Mammary epithelial cell (primary cell): ENCODE data around the gene PPIE.

Experiments
- EZH2 ChIP-seq: IDR thresholded peaks from 2 replicates; pipeline ENCODE4 v1.6.1; 2012; ENCODE audit warnings: low read length, inconsistent platforms, borderline replicate concordance
- TF ChIP-seq, protein P1 (sequence below), 2 donors: IDR thresholded peaks in 1 of 2; conservative IDR thresholded peaks in 1 of 2; 2 replicates each; pipeline ENCODE4 v1.5.1; 2011 to 2012; ENCODE audit warnings: inconsistent platforms in 2 of 2, low read length in 2 of 2, mild to moderate bottlenecking in 2 of 2, control low read depth in 1 of 2, low read depth in 1 of 2; ENCODE audit not compliant: insufficient read depth in 1 of 2; ENCODE audit errors: extremely low read depth in 1 of 2

DNA sequence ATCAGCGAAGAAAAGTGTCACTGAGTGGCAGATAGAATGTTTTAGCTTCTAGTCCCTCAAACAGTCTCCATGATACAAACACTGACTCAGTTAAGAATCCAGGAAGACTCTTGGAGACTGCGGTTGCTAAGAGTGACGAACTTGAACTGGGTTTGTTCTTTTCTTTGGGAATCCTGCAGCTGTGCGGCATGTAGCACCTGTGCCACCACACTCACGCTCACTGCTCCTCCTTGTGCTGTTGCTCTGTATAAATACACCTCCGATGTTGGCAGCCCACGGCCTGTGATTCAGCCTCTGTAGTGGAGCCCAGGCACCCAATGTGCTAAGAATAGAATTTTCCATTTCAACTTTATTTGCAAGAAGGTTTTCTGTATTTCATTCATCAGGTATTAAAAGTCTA, 5.5 kb upstream of the PPIE start:
- TF ChIP-seq, protein P1, sequence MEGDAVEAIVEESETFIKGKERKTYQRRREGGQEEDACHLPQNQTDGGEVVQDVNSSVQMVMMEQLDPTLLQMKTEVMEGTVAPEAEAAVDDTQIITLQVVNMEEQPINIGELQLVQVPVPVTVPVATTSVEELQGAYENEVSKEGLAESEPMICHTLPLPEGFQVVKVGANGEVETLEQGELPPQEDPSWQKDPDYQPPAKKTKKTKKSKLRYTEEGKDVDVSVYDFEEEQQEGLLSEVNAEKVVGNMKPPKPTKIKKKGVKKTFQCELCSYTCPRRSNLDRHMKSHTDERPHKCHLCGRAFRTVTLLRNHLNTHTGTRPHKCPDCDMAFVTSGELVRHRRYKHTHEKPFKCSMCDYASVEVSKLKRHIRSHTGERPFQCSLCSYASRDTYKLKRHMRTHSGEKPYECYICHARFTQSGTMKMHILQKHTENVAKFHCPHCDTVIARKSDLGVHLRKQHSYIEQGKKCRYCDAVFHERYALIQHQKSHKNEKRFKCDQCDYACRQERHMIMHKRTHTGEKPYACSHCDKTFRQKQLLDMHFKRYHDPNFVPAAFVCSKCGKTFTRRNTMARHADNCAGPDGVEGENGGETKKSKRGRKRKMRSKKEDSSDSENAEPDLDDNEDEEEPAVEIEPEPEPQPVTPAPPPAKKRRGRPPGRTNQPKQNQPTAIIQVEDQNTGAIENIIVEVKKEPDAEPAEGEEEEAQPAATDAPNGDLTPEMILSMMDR (conservative IDR thresholded peaks at IDR 0.05 in 1 of 2, IDR thresholded peaks at IDR 0.05 in 1 of 2; ENCODE audit: extremely low read depth in 1 of 2, insufficient read depth in 1 of 2, low read depth in 1 of 2, low read length in 2 of 2): no peak
- TF ChIP-seq EZH2: no peak
